Measurements from ENCODE around the gene C5orf46. TPM values are rescaled to one million over a fixed set of nuclear protein-coding genes. Genes with fewer than 3 reads are reported as not detected.

The C5orf46 gene
- total and polyA plus RNA-seq, 12 donors: 1.8 TPM; not detected in 11

- TF ChIP-seq CTCF (IDR thresholded peaks at IDR 0.05) (no peak), POLR2A (IDR thresholded peaks at IDR 0.05) (no peak)
- no peaks in the 10 kb centered on the region for H3K36me3 ChIP-seq (replicated peaks in 1 of 2)
- H3K4me3 ChIP-seq: no peak overlapping the region
- no peaks in the 10 kb centered on the region for H3K9me3 ChIP-seq (replicated peaks in 1 of 3)
- 50 to 78% (median 73%) methylated on average over 3 of the region's 3 CpGs for WGBS, 4 donors
- peaks cover 5% of the 10 kb centered on the region for H3K27me3 ChIP-seq
- H3K27ac ChIP-seq: no peak overlapping the region
- no peak for DNase-seq
- no peaks in the 10 kb centered on the region for H3K4me1 ChIP-seq (replicated peaks in 1 of 2)
- intact Hi-C loops (cut with DNase I): no loop called here
Observed at GRCh38 chr5:147852365-147852764, 54.0 kb downstream of the C5orf46 start.

- Histone ChIP-seq H3K9me3 (replicated peaks in 1 of 3) (no peaks in the 10 kb centered on the region), H3K36me3 (replicated peaks in 1 of 2) (no peaks in the 10 kb centered on the region), H3K27me3 (peaks cover 5% of the 10 kb centered on the region), H3K4me3 (no peak overlapping the region), H3K4me1 (replicated peaks in 1 of 2) (no peaks in the 10 kb centered on the region), H3K27ac (no peak overlapping the region)
- intact Hi-C loops (cut with DNase I): no loop called here
- no peak for TF ChIP-seq CTCF (IDR thresholded peaks at IDR 0.05)
- TF ChIP-seq POLR2A (IDR thresholded peaks at IDR 0.05): no peak
- WGBS, 4 donors: 79 to 97% (median 93%) methylated on average over 3 of the region's 3 CpGs
- no peak for DNase-seq
Observed at GRCh38 chr5:147851578-147851977, 54.8 kb downstream of the C5orf46 start.

- TF ChIP-seq POLR2A (IDR thresholded peaks at IDR 0.05) (no peak), CTCF (IDR thresholded peaks at IDR 0.05) (no peak)
- H3K27ac ChIP-seq: no peak overlapping the region
- no peaks in the 10 kb centered on the region for H3K9me3 ChIP-seq (replicated peaks in 1 of 3)
- WGBS, 4 donors: 50 to 59% (median 57%) methylated on average over 2 of the region's 2 CpGs
- no peak for DNase-seq
- H3K4me3 ChIP-seq: no peak overlapping the region
- intact Hi-C loops (cut with DNase I): no loop called here
- no peaks in the 10 kb centered on the region for H3K4me1 ChIP-seq (replicated peaks in 1 of 2)
- H3K27me3 ChIP-seq: peaks cover 5% of the 10 kb centered on the region
- no peaks in the 10 kb centered on the region for H3K36me3 ChIP-seq (replicated peaks in 1 of 2)
Observed at GRCh38 chr5:147849226-147849625, 57.1 kb downstream of the C5orf46 start.

GRCh38 chr5:147845618-147846017 lies 60.7 kb downstream of the C5orf46 start:
- DNase-seq: no peak
- TF ChIP-seq CTCF (IDR thresholded peaks at IDR 0.05) (no peak), POLR2A (IDR thresholded peaks at IDR 0.05) (no peak)
- Histone ChIP-seq H3K4me3 (no peak overlapping the region), H3K27ac (no peak overlapping the region), H3K9me3 (replicated peaks in 1 of 3) (no peaks in the 10 kb centered on the region), H3K4me1 (replicated peaks in 1 of 2) (no peaks in the 10 kb centered on the region), H3K36me3 (replicated peaks in 1 of 2) (no peaks in the 10 kb centered on the region), H3K27me3 (peaks cover 19% of the 10 kb centered on the region)
- WGBS, 4 donors: 87 to 91% (median 89%) methylated on average over 4 of the region's 4 CpGs
- intact Hi-C loops (cut with DNase I): no loop called here

Measured in adrenal gland (tissue), 12 donors.